Measurements from ENCODE around the gene GLDN.

The GLDN gene

GRCh38 chr15:51447855-51448621 lies 106.6 kb downstream of the GLDN start:
- FAIRE-seq = no peak

DNA sequence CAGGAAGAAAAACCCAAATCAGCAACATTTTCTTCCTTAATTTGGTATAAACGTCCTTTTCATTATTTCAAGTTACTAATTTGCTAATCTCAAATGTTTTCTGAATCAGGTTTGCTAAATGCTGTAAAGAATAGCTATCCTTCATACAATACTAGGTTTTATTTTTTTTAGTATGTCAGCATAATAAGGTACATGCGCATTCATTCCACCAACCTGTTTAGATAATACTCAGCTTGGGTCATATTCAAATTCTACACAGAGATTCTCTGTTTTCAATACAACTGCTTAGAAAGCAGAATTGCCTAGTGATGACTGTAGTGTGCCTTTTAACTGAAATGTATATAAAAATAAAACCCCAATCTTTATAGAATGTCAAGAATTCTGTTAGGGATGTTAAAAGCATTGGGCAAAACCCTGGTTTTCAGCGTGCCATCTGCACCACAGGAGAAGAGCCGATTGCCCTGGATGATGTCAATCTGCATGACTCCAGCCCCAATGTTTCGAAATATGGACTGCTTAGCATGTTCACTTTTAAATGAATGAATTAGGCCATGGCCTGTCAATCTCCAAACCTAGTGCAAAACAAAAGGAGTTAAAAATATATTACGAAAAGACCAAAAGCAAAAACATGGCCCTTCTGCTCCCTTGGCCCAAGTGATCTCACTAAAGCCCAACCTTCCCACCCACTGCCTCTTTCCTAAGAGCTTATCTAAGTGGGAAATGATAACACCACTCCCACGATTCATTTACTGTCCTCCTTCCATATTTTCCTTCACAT lies 107.4 kb downstream of the GLDN start:
- FAIRE-seq = no peak

- no peak for FAIRE-seq
These were observed 108.5 kb downstream of the GLDN start for GRCh38 chr15:51450001-51450400.
